Muscle of leg (tissue), 11 donors: Measurements from ENCODE around the gene PEX6. TPM values are rescaled to one million over a fixed set of nuclear protein-coding genes. Genes with fewer than 3 reads are reported as not detected.
A peak's percentile ranks its signal among the peaks of the same experiment; 100 is the strongest.
"Not testable (repeated sequence)": the region's sequence is repeated elsewhere in the genome, so short reads cannot be mapped to it uniquely, and the experiment has no call there.

Source experiments
- DNase-seq: peaks from one replicate; pipeline ENCODE4 v3.0.0; 2013
- H3K27ac ChIP-seq: one replicate; pipeline ENCODE4 v1.5.1; 2013; ENCODE audit warnings: mild to moderate bottlenecking, low read length, control low read depth
- H3K27me3 ChIP-seq: one replicate; pipeline ENCODE4 v1.6.1; 2013; ENCODE audit warnings: low read length; ENCODE audit not compliant: control insufficient read depth, insufficient read depth
- H3K36me3 ChIP-seq: one replicate; pipeline ENCODE4 v1.6.1; 2013; ENCODE audit warnings: low read length; ENCODE audit not compliant: control insufficient read depth, insufficient read depth
- H3K4me1 ChIP-seq: one replicate; pipeline ENCODE4 v1.6.1; 2013; ENCODE audit warnings: low read length; ENCODE audit not compliant: control insufficient read depth, insufficient read depth
- H3K4me3 ChIP-seq: one replicate; pipeline ENCODE4 v1.5.1; 2013; ENCODE audit warnings: low read length, control low read depth
- H3K9me3 ChIP-seq: replicated peaks from 2 replicates; pipeline ENCODE4 v1.6.1; 2013; ENCODE audit warnings: low read depth, low read length; ENCODE audit not compliant: control insufficient read depth
- WGBS: methylation state at CpG from one replicate; pipeline ENCODE4 v1.1.5; 2013; ENCODE audit warnings: missing lambda C conversion rate; ENCODE audit not compliant: insufficient coverage; 5-methylcytosine and 5-hydroxymethylcytosine counted together
- polyA plus RNA-seq, 8 donors: library from polyadenylated mRNA; unstranded; fragments of 120-200 nt; gene quantifications; one replicate each; pipeline versions ENCODE4 v1.2.1 to v1.2.3, GENCODE V29; 2013; ENCODE audit warnings: inconsistent platforms in 1 of 8, low replicate concordance in 1 of 8; ENCODE audit not compliant: insufficient read length in 8 of 8, insufficient read depth in 1 of 8
- total RNA-seq: library from RNA; stranded (reverse); fragments of 120-200 nt; gene quantifications from one replicate; pipeline ENCODE4 v1.2.4, GENCODE V29; 2013

The PEX6 gene
- total and polyA plus RNA-seq, 9 donors, result 13.0 to 28.4 (median 17.7) TPM

- Histone ChIP-seq H3K4me3 (no peak overlapping the region), H3K36me3 (peaks cover 26% of the 10 kb centered on the region), H3K27ac (no peak overlapping the region), H3K9me3 (no peaks in the 10 kb centered on the region), H3K4me1 (peaks cover 2% of the 10 kb centered on the region), H3K27me3 (no peaks in the 10 kb centered on the region)
- no peak for DNase-seq
- 95% methylated on average over 6 of the region's 8 CpGs for WGBS
Measured at GRCh38 chr6:43001843-43002242, 22.9 kb upstream of the PEX6 start.

- H3K4me1 ChIP-seq, H3K9me3 ChIP-seq, H3K4me3 ChIP-seq, DNase-seq, H3K27ac ChIP-seq, H3K27me3 ChIP-seq: not testable (repeated sequence)
- H3K36me3 ChIP-seq, result peaks cover 23% of the 10 kb centered on the region
- WGBS, result 96% methylated on average over 9 of the region's 9 CpGs
Measured at GRCh38 chr6:42998205-42998604, 19.2 kb upstream of the PEX6 start.

GRCh38 chr6:42996513-42996912, 17.5 kb upstream of the PEX6 start:
- H3K4me1 ChIP-seq, result peaks cover 2% of the 10 kb centered on the region
- H3K36me3 ChIP-seq, result peaks cover 17% of the 10 kb centered on the region
- no peak overlapping the region for H3K4me3 ChIP-seq
- no peaks in the 10 kb centered on the region for H3K9me3 ChIP-seq
- no peak overlapping the region for H3K27ac ChIP-seq
- H3K27me3 ChIP-seq, result no peaks in the 10 kb centered on the region
- DNase-seq, result no peak

- no peaks in the 10 kb centered on the region for H3K9me3 ChIP-seq
- WGBS, result no CpG with 5 or more reads among the region's 2 CpGs
- no peak for DNase-seq
- no peak overlapping the region for H3K27ac ChIP-seq
- no peak overlapping the region for H3K4me3 ChIP-seq
- H3K36me3 ChIP-seq, result peaks cover 33% of the 10 kb centered on the region
- H3K27me3 ChIP-seq, result no peaks in the 10 kb centered on the region
- peaks cover 2% of the 10 kb centered on the region for H3K4me1 ChIP-seq
Measured at GRCh38 chr6:42993445-42993844, 14.5 kb upstream of the PEX6 start.

GRCh38 chr6:42989923-42990322, 10.9 kb upstream of the PEX6 start:
- Histone ChIP-seq H3K4me3 (no peak overlapping the region), H3K36me3 (peaks cover 43% of the 10 kb centered on the region), H3K27me3 (no peaks in the 10 kb centered on the region), H3K4me1 (peaks cover 29% of the 10 kb centered on the region), H3K9me3 (no peaks in the 10 kb centered on the region), H3K27ac (no peak overlapping the region)
- 58% methylated on average over 5 of the region's 5 CpGs for WGBS
- no peak for DNase-seq

- peak; percentile 33 for DNase-seq
- Histone ChIP-seq H3K9me3 (no peaks in the 10 kb centered on the region), H3K27me3 (no peaks in the 10 kb centered on the region), H3K36me3 (peaks cover 37% of the 10 kb centered on the region), H3K27ac (no peak overlapping the region), H3K4me1 (peaks cover 33% of the 10 kb centered on the region), H3K4me3 (no peak overlapping the region)
- WGBS, result 44% methylated on average over 1 of the region's 1 CpG
Measured at GRCh38 chr6:42988486-42989020, 9.6 kb upstream of the PEX6 start.

GRCh38 chr6:42987533-42988451, 8.8 kb upstream of the PEX6 start:
- H3K9me3 ChIP-seq, result no peaks in the 10 kb centered on the region
- H3K27me3 ChIP-seq, result no peaks in the 10 kb centered on the region
- H3K36me3 ChIP-seq, result peaks cover 34% of the 10 kb centered on the region
- WGBS, result 68% methylated on average over 4 of the region's 5 CpGs
- H3K27ac ChIP-seq, result no peak overlapping the region
- no peak overlapping the region for H3K4me3 ChIP-seq
- no peak for DNase-seq
- peaks cover 33% of the 10 kb centered on the region for H3K4me1 ChIP-seq

- Histone ChIP-seq H3K9me3 (no peaks in the 10 kb centered on the region), H3K36me3 (peaks cover 24% of the 10 kb centered on the region), H3K27ac (peak overlapping the region; percentile 88), H3K27me3 (no peaks in the 10 kb centered on the region), H3K4me1 (peaks cover 34% of the 10 kb centered on the region), H3K4me3 (peak overlapping the region; percentile 84)
- 11% methylated on average over 12 of the region's 13 CpGs for WGBS
- peak; percentile 59 for DNase-seq
Measured at GRCh38 chr6:42984924-42985475, 6.0 kb upstream of the PEX6 start.

- 0% methylated on average over 47 of the region's 59 CpGs for WGBS
- H3K4me1 ChIP-seq, result peaks cover 41% of the 10 kb centered on the region
- peak; percentile 100 for DNase-seq
- H3K4me3 ChIP-seq, result peak within 1 kb of the TSS; percentile 84
- no peaks in the 10 kb centered on the region for H3K27me3 ChIP-seq
- no peaks in the 10 kb centered on the region for H3K9me3 ChIP-seq
- H3K36me3 ChIP-seq, result peaks cover 16% of the 10 kb centered on the region
- H3K27ac ChIP-seq, result peak within 1 kb of the TSS; percentile 91
Measured at GRCh38 chr6:42984001-42984923, 5.3 kb upstream of the PEX6 start, which contains the start of gene PPP2R5D. PPP2R5D (plus strand) TSS chr6:42984570; CDS start chr6:42984678, 108 bp downstream.
